HFFc6 (cell line): ENCODE results near the gene SLC12A2. TPM values are rescaled to one million over a fixed set of nuclear protein-coding genes. Genes with fewer than 3 reads are reported as not detected.

Experiments
- DNase-seq: peaks from one replicate; pipeline ENCODE4 v3.0.0-alpha.2; 2018
- H3K27ac Mint-ChIP-seq: 2 replicates; pipeline ENCODE4 v1.8.0; 2020; ENCODE audit warnings: mild to moderate bottlenecking, mixed read lengths
- H3K27me3 Mint-ChIP-seq: 2 replicates; pipeline ENCODE4 v1.8.0; 2021; ENCODE audit warnings: mild to moderate bottlenecking, moderate library complexity, mixed read lengths; ENCODE audit not compliant: insufficient read depth
- H3K36me3 Mint-ChIP-seq: 2 replicates; pipeline ENCODE4 v1.8.0; 2021; ENCODE audit warnings: low read depth, mixed read lengths
- H3K4me1 Mint-ChIP-seq: 2 replicates; pipeline ENCODE4 v1.8.0; 2020; ENCODE audit warnings: low read depth, mixed read lengths
- H3K4me3 Mint-ChIP-seq: 2 replicates; pipeline ENCODE4 v1.8.0; 2020; ENCODE audit warnings: mild to moderate bottlenecking, moderate library complexity, mixed read lengths
- H3K9me3 Mint-ChIP-seq: 2 replicates; pipeline ENCODE4 v1.8.0; 2020; ENCODE audit warnings: mild to moderate bottlenecking, mixed read lengths
- CTCF ChIP-seq: fragments of 200-600 bp; sonication (generic); IDR thresholded peaks from 2 replicates; pipeline ENCODE4 v1.5.0; 2021; ENCODE audit warnings: antibody characterized with exemption, mild to moderate bottlenecking
- total RNA-seq, 6 experiments: library from RNA; stranded (reverse); fragmentation: NEBNext Ultra II Directional; extraction: Animal tissue kit (Norgen Biotek cat#: 25700); gene quantifications; 2 replicates in 1 of 6; 3 replicates in 5 of 6; pipeline ENCODE4 v1.2.3, GENCODE V29; 2021

SLC12A2 gene
- total RNA-seq, 6 experiments from 2014 or later: 14.8 to 17.9 (median 16.1) TPM

DNA sequence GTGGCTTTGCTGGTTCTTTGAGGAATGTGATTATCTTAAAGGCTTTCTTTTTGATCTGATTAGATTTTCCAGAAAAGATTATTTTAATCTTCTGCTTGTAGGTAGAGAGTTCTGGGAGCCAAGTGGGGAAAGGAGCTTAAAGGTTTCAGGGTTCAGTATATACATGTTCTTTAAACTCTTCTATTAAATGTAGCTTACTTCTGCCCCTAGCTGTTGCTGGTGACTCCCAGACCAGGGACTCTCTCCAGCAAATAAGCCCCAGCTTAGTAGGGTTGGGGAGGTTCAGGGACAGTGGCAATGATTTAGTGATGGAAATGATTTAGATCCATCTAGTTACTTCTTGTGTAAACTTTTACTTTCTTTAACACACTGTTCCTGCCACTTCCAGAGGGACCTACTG, 72.2 kb downstream of the SLC12A2 start:
- TF ChIP-seq CTCF: no peak
- peaks cover 18% of the 10 kb centered on the region for H3K4me1 Mint-ChIP-seq
- H3K27me3 Mint-ChIP-seq: no peaks in the 10 kb centered on the region; the same call in 1 of the 2 replicates
- H3K36me3 Mint-ChIP-seq: peaks cover 20% of the 10 kb centered on the region
- H3K9me3 Mint-ChIP-seq: no peaks in the 10 kb centered on the region
- no peak for DNase-seq
- H3K27ac Mint-ChIP-seq: no peak overlapping the region
- no peak overlapping the region for H3K4me3 Mint-ChIP-seq

- no peaks in the 10 kb centered on the region for H3K9me3 Mint-ChIP-seq
- no peak overlapping the region for H3K27ac Mint-ChIP-seq
- no peaks in the 10 kb centered on the region; the same call in 1 of the 2 replicates for H3K27me3 Mint-ChIP-seq
- peaks cover 20% of the 10 kb centered on the region for H3K36me3 Mint-ChIP-seq
- H3K4me3 Mint-ChIP-seq: no peak overlapping the region
- DNase-seq: no peak
- no peak for TF ChIP-seq CTCF
- H3K4me1 Mint-ChIP-seq: peaks cover 18% of the 10 kb centered on the region
Measured at GRCh38 chr5:128156521-128156920, 73.0 kb downstream of the SLC12A2 start.

- Mint-ChIP-seq H3K27me3 (no peaks in the 10 kb centered on the region; the same call in 1 of the 2 replicates), H3K36me3 (peaks cover 32% of the 10 kb centered on the region), H3K9me3 (no peaks in the 10 kb centered on the region), H3K27ac (no peak overlapping the region), H3K4me3 (no peak overlapping the region), H3K4me1 (peaks cover 18% of the 10 kb centered on the region)
- TF ChIP-seq CTCF: no peak
- DNase-seq: no peak
Measured at GRCh38 chr5:128158342-128158741, 74.8 kb downstream of the SLC12A2 start.

DNA sequence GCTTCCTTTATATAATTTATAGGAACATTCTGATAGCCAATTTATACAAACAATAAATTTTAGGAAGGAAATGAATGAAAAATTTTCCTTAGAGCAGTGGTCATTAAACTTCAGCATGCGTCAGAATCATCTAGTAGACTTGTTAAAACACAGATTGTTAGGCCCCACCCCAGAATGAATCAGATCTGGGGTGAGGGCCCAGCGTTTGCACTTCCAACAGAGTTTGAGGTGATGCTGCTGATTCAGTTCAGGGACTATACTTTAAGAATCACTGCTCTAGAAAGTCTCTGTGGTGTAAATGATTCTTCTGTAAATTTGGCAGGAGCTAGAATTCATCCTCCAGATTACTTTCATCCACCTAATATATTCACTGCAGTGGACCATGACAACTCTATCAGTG, 80.4 kb downstream of the SLC12A2 start:
- Mint-ChIP-seq H3K27me3 (no peaks in the 10 kb centered on the region), H3K4me1 (peaks cover 13% of the 10 kb centered on the region)
- no peak for TF ChIP-seq CTCF

GRCh38 chr5:128169401-128170017, 85.9 kb downstream of the SLC12A2 start:
- Mint-ChIP-seq H3K27ac (no peak overlapping the region), H3K27me3 (no peaks in the 10 kb centered on the region), H3K9me3 (no peaks in the 10 kb centered on the region), H3K4me3 (no peak overlapping the region), H3K36me3 (peaks cover 8% of the 10 kb centered on the region; the same call in 1 of the 2 replicates), H3K4me1 (peaks cover 3% of the 10 kb centered on the region; the same call in 1 of the 2 replicates)
- TF ChIP-seq CTCF: no peak
- DNase-seq: no peak

More for the DNA sequence above, 80.4 kb downstream of the SLC12A2 start:
- Mint-ChIP-seq H3K9me3 (no peaks in the 10 kb centered on the region), H3K36me3 (peaks cover 22% of the 10 kb centered on the region), H3K27ac (peak overlapping the region; percentile 74), H3K4me3 (no peak overlapping the region)
- peak; percentile 21 for DNase-seq
